Measurements from ENCODE around the gene MOB2.

DNA sequence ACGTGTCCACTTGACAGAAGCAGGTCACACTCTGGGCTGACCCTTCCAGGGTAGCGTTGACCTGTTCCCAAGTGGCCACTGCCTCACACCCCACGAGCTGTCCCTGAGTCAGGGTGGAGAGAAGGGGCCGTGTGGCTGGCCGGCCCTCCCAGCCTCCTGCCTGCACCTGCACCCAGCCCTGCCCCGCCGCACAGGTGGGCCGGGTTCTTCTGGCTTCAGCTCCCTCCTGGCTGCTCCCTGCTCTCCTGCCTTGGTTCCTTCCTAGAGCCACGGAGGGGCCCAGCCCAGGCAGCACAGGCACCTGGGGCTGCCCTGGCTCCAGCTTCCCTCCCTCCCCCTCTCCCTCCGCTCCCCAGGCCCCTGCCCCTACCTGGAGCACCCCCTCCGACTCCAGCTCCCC, 42.3 kb downstream of the MOB2 start:
- TF ChIP-seq, protein P1, sequence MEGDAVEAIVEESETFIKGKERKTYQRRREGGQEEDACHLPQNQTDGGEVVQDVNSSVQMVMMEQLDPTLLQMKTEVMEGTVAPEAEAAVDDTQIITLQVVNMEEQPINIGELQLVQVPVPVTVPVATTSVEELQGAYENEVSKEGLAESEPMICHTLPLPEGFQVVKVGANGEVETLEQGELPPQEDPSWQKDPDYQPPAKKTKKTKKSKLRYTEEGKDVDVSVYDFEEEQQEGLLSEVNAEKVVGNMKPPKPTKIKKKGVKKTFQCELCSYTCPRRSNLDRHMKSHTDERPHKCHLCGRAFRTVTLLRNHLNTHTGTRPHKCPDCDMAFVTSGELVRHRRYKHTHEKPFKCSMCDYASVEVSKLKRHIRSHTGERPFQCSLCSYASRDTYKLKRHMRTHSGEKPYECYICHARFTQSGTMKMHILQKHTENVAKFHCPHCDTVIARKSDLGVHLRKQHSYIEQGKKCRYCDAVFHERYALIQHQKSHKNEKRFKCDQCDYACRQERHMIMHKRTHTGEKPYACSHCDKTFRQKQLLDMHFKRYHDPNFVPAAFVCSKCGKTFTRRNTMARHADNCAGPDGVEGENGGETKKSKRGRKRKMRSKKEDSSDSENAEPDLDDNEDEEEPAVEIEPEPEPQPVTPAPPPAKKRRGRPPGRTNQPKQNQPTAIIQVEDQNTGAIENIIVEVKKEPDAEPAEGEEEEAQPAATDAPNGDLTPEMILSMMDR (conservative IDR thresholded peaks at IDR 0.05; ENCODE audit: low read length), result no peak
- no peak for TF ChIP-seq EZH2phosphoT487 (IDR thresholded peaks at IDR 0.05; ENCODE audit: borderline replicate concordance, low read depth, low read length)
